C4-2B (cell line): Measurements from ENCODE around the gene PIK3AP1.

Experiments
- ZFX ChIP-seq: fragments of 450-650 bp; IDR thresholded peaks from 2 replicates; pipeline ENCODE4 v1.6.1; 2017
- TF ChIP-seq, protein P1 (sequence below): fragments of 450-650 bp; conservative IDR thresholded peaks from 2 replicates; pipeline ENCODE4 v1.5.1; 2017; ENCODE audit warnings: mild to moderate bottlenecking

DNA sequence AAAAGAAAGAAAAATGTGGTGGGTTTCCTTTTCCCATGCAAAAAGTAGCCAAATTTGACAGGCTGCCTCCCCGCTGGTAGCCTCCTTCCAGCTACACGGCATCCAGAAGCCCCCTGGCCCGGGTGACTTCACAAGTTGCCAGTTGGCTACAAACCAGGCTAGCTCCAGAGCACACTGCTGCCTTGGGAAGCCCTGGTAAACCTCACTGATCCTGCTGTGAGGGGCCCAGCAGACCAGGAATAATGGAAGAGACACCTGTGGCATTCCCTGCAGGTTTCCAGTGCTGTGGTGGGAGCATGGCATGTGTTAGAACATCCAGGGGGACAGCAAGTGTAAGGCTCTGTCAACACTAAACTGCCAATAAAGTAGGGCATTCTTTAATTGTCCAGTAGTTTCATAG is 77.8 kb downstream of the PIK3AP1 start:
- TF ChIP-seq, protein P1, sequence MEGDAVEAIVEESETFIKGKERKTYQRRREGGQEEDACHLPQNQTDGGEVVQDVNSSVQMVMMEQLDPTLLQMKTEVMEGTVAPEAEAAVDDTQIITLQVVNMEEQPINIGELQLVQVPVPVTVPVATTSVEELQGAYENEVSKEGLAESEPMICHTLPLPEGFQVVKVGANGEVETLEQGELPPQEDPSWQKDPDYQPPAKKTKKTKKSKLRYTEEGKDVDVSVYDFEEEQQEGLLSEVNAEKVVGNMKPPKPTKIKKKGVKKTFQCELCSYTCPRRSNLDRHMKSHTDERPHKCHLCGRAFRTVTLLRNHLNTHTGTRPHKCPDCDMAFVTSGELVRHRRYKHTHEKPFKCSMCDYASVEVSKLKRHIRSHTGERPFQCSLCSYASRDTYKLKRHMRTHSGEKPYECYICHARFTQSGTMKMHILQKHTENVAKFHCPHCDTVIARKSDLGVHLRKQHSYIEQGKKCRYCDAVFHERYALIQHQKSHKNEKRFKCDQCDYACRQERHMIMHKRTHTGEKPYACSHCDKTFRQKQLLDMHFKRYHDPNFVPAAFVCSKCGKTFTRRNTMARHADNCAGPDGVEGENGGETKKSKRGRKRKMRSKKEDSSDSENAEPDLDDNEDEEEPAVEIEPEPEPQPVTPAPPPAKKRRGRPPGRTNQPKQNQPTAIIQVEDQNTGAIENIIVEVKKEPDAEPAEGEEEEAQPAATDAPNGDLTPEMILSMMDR, result no peak
- no peak for TF ChIP-seq ZFX
